ENCODE measurements around the gene LRSAM1.

The LRSAM1 gene

DNA sequence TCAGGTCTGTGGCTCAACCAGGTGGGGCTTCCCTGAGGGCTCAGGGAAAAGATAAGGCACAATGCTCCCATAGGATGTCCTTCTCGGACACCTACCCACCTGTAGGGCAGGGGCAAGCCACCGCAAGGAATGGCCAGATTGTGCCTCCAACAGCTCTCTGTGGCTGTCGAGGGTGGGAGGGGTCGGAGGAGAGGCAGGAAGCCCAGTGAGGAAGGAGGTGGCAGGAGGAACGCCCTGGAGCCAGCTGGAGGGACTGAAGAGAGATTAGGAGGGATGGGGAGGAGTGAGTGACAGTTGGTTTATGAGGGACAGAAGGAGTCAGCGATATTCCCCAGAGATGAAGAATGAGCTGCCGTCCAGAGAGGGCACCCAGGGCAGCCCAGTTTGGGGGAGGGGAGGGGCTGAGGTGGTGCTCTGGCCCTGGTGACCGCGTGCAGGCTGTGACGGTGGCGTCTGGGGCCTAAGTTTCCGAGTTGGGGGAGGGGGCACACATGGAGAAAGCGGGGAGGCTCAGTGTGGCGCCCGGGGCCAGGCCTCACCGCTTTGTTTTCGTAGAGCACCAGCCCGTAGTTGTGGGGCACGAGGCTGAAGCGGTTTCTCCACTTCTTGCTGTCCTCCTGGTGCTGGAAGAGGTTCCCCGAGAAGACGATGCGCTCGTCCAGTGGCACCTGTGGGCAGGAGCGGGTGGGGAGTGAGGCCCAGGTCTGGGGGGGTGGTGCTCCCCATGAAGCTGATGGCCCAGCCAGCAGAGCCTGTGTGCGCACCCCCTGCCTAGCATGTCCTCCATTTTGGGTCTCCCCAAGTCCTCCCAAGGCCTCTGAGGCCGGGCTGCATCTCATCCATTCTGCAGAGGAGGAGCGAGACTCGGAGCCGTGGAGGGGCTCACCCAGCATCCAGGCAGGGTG is 75.6 kb downstream of the LRSAM1 start:
- TF ChIP-seq, protein P1, sequence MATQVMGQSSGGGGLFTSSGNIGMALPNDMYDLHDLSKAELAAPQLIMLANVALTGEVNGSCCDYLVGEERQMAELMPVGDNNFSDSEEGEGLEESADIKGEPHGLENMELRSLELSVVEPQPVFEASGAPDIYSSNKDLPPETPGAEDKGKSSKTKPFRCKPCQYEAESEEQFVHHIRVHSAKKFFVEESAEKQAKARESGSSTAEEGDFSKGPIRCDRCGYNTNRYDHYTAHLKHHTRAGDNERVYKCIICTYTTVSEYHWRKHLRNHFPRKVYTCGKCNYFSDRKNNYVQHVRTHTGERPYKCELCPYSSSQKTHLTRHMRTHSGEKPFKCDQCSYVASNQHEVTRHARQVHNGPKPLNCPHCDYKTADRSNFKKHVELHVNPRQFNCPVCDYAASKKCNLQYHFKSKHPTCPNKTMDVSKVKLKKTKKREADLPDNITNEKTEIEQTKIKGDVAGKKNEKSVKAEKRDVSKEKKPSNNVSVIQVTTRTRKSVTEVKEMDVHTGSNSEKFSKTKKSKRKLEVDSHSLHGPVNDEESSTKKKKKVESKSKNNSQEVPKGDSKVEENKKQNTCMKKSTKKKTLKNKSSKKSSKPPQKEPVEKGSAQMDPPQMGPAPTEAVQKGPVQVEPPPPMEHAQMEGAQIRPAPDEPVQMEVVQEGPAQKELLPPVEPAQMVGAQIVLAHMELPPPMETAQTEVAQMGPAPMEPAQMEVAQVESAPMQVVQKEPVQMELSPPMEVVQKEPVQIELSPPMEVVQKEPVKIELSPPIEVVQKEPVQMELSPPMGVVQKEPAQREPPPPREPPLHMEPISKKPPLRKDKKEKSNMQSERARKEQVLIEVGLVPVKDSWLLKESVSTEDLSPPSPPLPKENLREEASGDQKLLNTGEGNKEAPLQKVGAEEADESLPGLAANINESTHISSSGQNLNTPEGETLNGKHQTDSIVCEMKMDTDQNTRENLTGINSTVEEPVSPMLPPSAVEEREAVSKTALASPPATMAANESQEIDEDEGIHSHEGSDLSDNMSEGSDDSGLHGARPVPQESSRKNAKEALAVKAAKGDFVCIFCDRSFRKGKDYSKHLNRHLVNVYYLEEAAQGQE (IDR thresholded peaks at IDR 0.05; ENCODE audit: insufficient read depth in 1 of 2, low read depth in 2 of 2, low read length in 2 of 2), result no peak
- no peak for TF ChIP-seq POLR2AphosphoS5 (IDR thresholded peaks at IDR 0.05; ENCODE audit: low read depth, low read length)

DNA sequence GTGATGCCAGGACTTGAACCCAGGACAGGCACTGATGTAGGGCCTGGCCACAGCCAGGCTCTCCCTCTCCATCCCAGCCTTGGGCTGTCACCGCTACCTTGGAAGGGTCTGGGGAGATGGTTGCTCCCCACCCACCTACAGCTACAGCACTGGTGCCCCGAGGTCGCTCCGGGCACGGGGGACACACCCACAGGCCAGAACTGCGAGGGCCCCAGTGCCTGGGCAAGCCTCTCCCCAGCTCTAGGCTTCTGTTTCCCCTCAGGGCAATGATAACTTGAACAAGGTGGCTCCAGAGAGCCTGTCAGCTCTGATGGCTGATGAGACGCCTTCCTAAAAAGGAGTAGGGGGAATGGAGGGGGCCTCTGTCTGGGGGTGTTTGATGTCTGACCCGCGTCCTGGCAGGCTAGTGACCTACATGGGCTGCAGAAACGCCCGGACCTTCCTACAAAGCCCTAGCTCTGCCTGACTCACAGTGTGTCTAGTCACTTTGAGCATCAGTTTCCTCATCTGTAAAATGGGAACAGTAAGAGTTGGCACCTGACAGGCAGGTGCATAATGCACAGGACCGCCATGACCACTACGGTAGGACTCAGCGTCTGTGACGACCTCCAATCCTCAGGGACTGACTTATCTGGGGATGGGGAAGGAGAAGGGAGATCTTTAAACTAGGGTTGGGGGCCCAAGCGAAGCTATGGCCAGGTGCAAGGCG is 76.4 kb downstream of the LRSAM1 start:
- no peak for TF ChIP-seq SIN3A (IDR thresholded peaks at IDR 0.05; ENCODE audit: borderline replicate concordance, insufficient read depth, low read length)

DNA sequence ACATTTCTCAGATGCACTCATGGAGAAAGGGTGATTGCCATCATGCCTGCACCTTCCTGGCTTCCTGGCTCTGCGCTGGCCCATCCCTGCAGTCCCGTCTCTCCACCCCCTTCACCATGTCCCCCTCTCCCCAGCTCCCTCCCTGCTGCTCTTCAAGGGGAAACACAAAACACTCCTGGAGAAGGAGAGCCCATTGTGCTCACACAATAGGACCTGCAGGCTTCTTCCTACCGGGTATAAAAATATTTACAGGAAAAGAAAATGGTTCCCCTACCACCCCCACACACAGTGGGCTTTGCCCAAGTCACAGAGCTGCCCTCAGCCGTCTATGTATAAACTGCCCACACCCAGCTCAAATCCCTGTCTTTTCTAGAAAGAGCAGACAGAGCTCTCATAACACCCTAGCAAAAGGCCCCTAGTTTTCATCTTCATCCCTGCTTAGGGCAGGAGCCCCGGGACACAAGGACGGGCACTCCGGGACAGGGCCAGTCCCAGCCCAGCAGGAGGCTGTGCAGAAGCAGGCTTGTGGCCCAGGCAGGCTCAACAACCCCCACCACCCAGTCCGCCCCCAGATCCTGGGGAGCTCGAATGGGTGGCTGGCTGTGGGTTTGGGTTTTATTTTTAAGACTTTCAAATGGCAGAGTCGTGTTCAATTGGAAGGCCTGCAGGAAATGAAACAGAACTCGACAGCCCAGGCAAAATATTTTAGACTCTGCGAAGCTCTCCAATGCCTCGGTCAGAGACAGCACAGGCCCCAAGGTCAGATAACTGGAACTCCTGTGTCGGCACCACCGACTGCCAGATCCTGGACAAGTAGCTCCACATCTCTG is 77.3 kb downstream of the LRSAM1 start:
- TF ChIP-seq, protein P1 (IDR thresholded peaks at IDR 0.05; ENCODE audit: insufficient read depth in 1 of 2, low read depth in 2 of 2, low read length in 2 of 2), result no peak
- TF ChIP-seq FOXP2 (optimal IDR thresholded peaks at IDR 0.05; ENCODE audit: borderline replicate concordance, extremely low read depth, extremely low read length, insufficient read depth) (no peak), POLR2AphosphoS5 (IDR thresholded peaks at IDR 0.05; ENCODE audit: low read depth, low read length) (no peak), SIN3A (IDR thresholded peaks at IDR 0.05; ENCODE audit: borderline replicate concordance, insufficient read depth, low read length) (no peak), TAF1 (IDR thresholded peaks at IDR 0.05; ENCODE audit: borderline replicate concordance, insufficient read depth, low read length) (no peak)

DNA sequence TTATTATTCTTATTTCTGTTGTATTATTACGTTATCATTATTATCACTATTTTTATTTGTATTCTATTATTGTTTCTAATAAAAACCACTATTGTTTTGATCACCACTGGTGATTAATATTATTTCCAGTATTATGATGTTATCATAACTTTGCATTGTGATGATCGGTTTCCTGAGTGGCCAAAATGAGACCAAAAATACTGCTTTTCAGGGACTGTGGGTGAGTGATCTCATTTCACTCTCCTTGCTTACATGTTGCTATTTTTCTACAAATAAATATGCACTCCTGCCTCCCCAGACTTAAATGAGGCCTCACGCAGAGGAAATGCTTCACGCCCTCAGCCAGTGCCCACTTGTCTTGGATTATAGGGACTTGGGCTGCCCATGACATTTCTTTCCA is 78.4 kb downstream of the LRSAM1 start:
- TF ChIP-seq FOXP2 (optimal IDR thresholded peaks at IDR 0.05; ENCODE audit: borderline replicate concordance, extremely low read depth, extremely low read length, insufficient read depth) (no peak), SIN3A (IDR thresholded peaks at IDR 0.05; ENCODE audit: borderline replicate concordance, insufficient read depth, low read length) (no peak), TAF1 (IDR thresholded peaks at IDR 0.05; ENCODE audit: borderline replicate concordance, insufficient read depth, low read length) (no peak), POLR2AphosphoS5 (IDR thresholded peaks at IDR 0.05; ENCODE audit: low read depth, low read length) (no peak)
- TF ChIP-seq, protein P1 (IDR thresholded peaks at IDR 0.05; ENCODE audit: insufficient read depth in 1 of 2, low read depth in 2 of 2, low read length in 2 of 2), result no peak

DNA sequence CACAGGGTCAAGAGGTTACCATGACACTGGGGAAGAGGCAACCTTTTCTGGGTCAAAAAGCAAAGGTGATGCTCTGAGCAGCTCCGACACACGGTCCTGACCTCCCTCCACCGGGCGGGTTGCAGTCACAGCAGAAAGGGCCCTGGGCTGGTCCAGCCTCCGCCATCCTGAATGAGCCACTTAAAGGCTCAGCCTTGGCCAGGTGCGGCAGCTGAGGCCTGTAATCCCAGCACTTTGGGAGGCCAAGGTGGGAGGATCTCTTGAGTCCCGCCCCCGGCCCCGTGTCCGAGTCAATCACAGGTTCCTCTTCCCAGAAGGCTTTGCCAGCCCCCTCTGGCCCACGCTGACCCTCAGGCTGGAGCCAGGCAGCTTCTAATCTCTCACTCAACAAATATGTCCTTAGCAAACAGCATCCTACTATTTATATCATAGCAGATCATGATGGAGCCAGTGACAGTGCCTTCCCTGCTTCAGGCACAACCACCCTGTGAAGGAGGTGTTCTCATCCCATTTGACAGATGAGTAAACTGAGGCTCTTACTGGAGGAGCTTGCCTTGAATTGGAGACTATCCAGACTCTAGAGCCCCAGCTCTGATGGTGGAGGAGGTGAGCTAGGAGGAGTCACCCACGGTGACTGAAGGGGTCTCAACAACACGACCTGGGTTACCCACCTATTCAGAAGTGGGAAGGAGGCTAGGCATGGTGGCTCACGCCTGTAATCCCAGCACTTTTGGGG is 79.1 kb downstream of the LRSAM1 start:
- TF ChIP-seq, protein P1 (IDR thresholded peaks at IDR 0.05; ENCODE audit: insufficient read depth in 1 of 2, low read depth in 2 of 2, low read length in 2 of 2), result no peak
- TF ChIP-seq POLR2AphosphoS5 (IDR thresholded peaks at IDR 0.05; ENCODE audit: low read depth, low read length), result no peak
- TF ChIP-seq TAF1 (IDR thresholded peaks at IDR 0.05; ENCODE audit: borderline replicate concordance, insufficient read depth, low read length), result no peak
- no peak for TF ChIP-seq SIN3A (IDR thresholded peaks at IDR 0.05; ENCODE audit: borderline replicate concordance, insufficient read depth, low read length)
- TF ChIP-seq FOXP2 (optimal IDR thresholded peaks at IDR 0.05; ENCODE audit: borderline replicate concordance, extremely low read depth, extremely low read length, insufficient read depth), result no peak
